Stimulated activated CD4-positive, alpha-beta T cell treated with anti-CD3 and anti-CD28 coated beads, TNF-alpha, amount 100 ng/mL, for 1 hour (primary cell): Measurements from ENCODE around the gene RFK.

Experiments
- DNase-seq, 3 donors: peaks; one replicate each; pipeline ENCODE4 v3.0.0-alpha.2; 2020; ENCODE audit warnings: low read depth in 3 of 3, low spot score in 1 of 3

The RFK gene

DNA sequence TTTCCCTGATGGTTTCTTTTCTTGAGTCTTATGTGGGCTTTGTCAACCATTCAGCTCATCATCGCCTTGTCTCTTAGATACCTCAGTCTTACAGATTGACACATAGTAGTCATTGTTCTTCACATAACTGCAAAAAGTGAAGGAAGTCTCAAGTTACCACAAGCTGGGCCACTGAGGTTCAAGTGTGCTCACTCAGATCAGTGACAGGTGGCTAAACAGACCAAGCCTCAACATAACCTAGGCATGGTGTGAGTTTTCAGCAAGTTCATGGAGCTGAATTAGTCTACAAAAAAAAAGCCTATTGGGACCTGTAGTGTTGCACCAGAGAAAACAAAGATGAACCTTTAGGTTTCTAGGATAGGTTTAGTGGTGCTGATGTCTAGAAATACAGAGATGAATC, 58.2 kb downstream of the RFK start:
- DNase-seq, result no peak
